GM23248 (cell line): Measurements from ENCODE around the gene LRRC75A. TPM values are rescaled to one million over a fixed set of nuclear protein-coding genes. Genes with fewer than 3 reads are reported as not detected.
"Not testable (repeated sequence)": the region's sequence is repeated elsewhere in the genome, so short reads cannot be mapped to it uniquely, and the experiment has no call there.

Experiments used
- DNase-seq: peaks from one replicate; pipeline ENCODE4 v3.0.0-alpha.2; 2015
- H2AFZ ChIP-seq: fragments of 200-600 bp; sonication (generic); 2 replicates; pipeline ENCODE4 v1.6.1; 2016; ENCODE audit warnings: antibody characterized with exemption
- H3F3A ChIP-seq: fragments of 200-600 bp; sonication (generic); 2 replicates; pipeline ENCODE4 v1.6.1; 2016; ENCODE audit warnings: mild to moderate bottlenecking, antibody characterized with exemption, mixed run types; ENCODE audit not compliant: insufficient read depth
- H3K27ac ChIP-seq: fragments of 200-600 bp; sonication (generic); 2 replicates; pipeline ENCODE4 v1.5.1; 2016; ENCODE audit warnings: mild to moderate bottlenecking
- H3K27me3 ChIP-seq: fragments of 200-600 bp; sonication (generic); replicated peaks from 2 replicates; pipeline ENCODE4 v1.6.1; 2016; ENCODE audit warnings: mild to moderate bottlenecking; ENCODE audit not compliant: insufficient read depth
- H3K36me3 ChIP-seq: fragments of 200-600 bp; sonication (generic); 2 replicates; pipeline ENCODE4 v1.6.1; 2016; ENCODE audit warnings: low read depth, mild to moderate bottlenecking
- H3K4me1 ChIP-seq: fragments of 200-600 bp; sonication (generic); 2 replicates; pipeline ENCODE4 v1.6.1; 2016; ENCODE audit warnings: mild to moderate bottlenecking; ENCODE audit not compliant: insufficient read depth
- H3K4me2 ChIP-seq: fragments of 200-600 bp; sonication (generic); one replicate; pipeline ENCODE4 v1.6.1; 2016; ENCODE audit warnings: mild to moderate bottlenecking; ENCODE audit not compliant: unreplicated experiment
- H3K4me3 ChIP-seq: fragments of 200-600 bp; sonication (generic); 2 replicates; pipeline ENCODE4 v1.5.1; 2016; ENCODE audit warnings: mild to moderate bottlenecking
- H3K79me2 ChIP-seq: fragments of 200-600 bp; sonication (generic); 2 replicates; pipeline ENCODE4 v1.6.1; 2016; ENCODE audit warnings: mild to moderate bottlenecking; ENCODE audit not compliant: insufficient read depth
- H3K9ac ChIP-seq: fragments of 200-600 bp; sonication (generic); 2 replicates; pipeline ENCODE4 v1.6.1; 2016; ENCODE audit warnings: mild to moderate bottlenecking
- H3K9me2 ChIP-seq: fragments of 200-600 bp; sonication (generic); 2 replicates; pipeline ENCODE4 v1.6.1; 2016; ENCODE audit warnings: mixed run types, mild to moderate bottlenecking, moderate library complexity; ENCODE audit not compliant: insufficient read depth
- H3K9me3 ChIP-seq: fragments of 200-600 bp; sonication (generic); one replicate; pipeline ENCODE4 v1.6.1; 2017; ENCODE audit warnings: low read depth
- H4K20me1 ChIP-seq: fragments of 200-600 bp; sonication (generic); 2 replicates; pipeline ENCODE4 v1.6.0; 2016; ENCODE audit not compliant: insufficient read depth
- EZH2 ChIP-seq: fragments of 200-600 bp; sonication (generic); IDR thresholded peaks from 2 replicates; pipeline ENCODE4 v1.6.1; 2018; ENCODE audit warnings: antibody characterized with exemption, mild to moderate bottlenecking; ENCODE audit not compliant: insufficient read depth, poor library complexity, severe bottlenecking
- EZH2phosphoT487 ChIP-seq: fragments of 200-600 bp; sonication (generic); IDR thresholded peaks from 2 replicates; pipeline ENCODE4 v1.6.1; 2018; ENCODE audit warnings: antibody characterized with exemption, moderate library complexity, mild to moderate bottlenecking, low read depth; ENCODE audit not compliant: insufficient read depth
- WGBS, 2 experiments: methylation state at CpG; one replicate each; pipeline ENCODE4 v1.1.6; 2015 to 2017; ENCODE audit warnings: low lambda C conversion rate in 2 of 2, low coverage in 1 of 2; ENCODE audit errors: missing lambda C conversion rate in 2 of 2; 5-methylcytosine and 5-hydroxymethylcytosine counted together
- in situ Hi-C: fragments of 300-500 bp; cut with MboI; formaldehyde crosslinking; loops from 2 replicates; pipeline ENCODE4 v1.15.0; 2020
- polyA plus RNA-seq: library from polyadenylated mRNA; unstranded; fragments of >200 nt; fragmentation: Nextera tagmentation; extraction: Ambion mirVana; gene quantifications from 2 replicates; pipeline ENCODE4 v1.2.1, GENCODE V29; 2016
- total RNA-seq: library from RNA; depleted of rRNA; stranded (reverse); fragments of >200 nt; shearing (Covaris generic); gene quantifications from 2 replicates; pipeline ENCODE4 v1.2.3, GENCODE V29; 2014

The LRRC75A gene
- total and polyA plus RNA-seq, 2 experiments from 2014 or later, result 0.22 to 0.54 TPM

DNA sequence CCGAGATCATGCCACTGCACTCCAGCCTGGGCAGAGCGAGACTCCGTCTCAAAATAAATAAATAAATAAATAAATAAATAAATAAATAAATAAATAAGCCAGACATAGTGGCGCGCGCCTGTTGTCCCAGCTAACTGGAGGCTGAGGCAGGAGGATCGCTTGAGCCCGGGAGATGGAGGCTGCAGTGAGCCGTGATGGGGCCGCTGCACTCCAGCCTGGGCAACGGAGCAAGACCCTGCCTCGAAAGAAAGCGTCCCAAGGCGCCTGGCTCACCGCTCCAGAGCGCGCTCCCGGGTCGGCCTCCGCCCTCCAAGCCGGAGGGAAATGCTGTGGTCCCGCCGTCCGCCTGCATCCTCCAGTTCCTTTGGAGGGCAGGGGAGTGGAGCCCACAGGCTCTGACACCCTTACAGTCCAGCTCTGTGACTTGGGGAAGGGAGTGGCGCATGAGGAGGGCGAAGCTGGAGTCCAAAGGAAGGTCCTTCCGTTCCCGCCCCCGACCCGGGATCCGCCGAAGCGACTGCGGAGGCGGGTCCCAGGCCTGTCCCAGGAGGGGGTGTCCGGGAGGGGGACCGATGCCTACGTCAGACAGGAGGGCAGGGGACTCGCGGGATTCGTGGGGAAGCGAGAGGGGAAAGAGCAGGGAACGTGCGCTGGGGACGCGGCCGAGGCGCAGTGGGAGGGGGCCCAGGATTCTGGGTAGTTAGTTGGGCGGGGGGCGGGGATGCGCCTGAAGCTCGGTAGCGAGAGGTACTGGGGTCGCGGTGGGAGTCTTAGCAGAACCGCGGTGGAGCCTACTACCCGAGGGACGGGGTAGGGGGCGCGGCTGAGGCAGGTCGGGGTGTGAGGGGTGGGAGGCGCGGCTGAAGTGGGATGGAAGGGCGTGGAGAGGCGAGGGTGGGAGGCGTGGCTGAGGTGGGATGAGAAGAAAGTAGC is 85.0 kb downstream of the LRRC75A start:
- in situ Hi-C loops, result no loop called here
- no peaks in the 10 kb centered on the region for H3F3A ChIP-seq
- TF ChIP-seq EZH2 (no peak), EZH2phosphoT487 (no peak)
- no peaks in the 10 kb centered on the region for H3K9me2 ChIP-seq
- peak overlapping the region; percentile 63 for H3K9ac ChIP-seq
- no peaks in the 10 kb centered on the region for H3K79me2 ChIP-seq
- H3K9me3 ChIP-seq, result no peaks in the 10 kb centered on the region
- peak overlapping the region; percentile 78 for H3K4me3 ChIP-seq
- no peaks in the 10 kb centered on the region for H3K36me3 ChIP-seq
- 4 to 6% methylated on average over 38 to 67 of the region's 67 CpGs for WGBS, 2 experiments
- H3K27ac ChIP-seq, result no peak overlapping the region
- H4K20me1 ChIP-seq, result no peaks in the 10 kb centered on the region
- no peaks in the 10 kb centered on the region for H3K4me1 ChIP-seq
- peak overlapping the region; percentile 86 for H3K4me2 ChIP-seq
- DNase-seq, result peak; percentile 49
- peak overlapping the region; percentile 98 for H2AFZ ChIP-seq
- H3K27me3 ChIP-seq, result no peaks in the 10 kb centered on the region

DNA sequence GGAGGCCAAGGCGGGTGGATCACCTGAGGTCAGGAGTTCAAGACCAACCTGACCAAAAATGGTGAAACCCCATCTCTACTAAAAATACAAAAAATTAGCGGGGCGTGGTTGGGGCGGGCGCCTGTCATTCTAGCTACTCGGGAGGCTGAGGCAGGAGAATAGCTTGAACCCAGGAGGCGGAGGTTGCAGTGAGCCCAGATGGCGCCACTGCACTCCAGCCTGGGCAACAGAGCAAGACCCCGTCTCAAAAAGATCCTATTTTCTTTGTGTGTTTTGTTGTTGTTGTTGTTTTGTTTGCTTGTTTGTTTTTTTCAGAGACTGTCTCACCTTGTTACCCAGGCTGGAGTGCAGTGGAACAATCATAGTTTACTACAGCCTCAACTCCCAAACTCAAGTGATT is 88.1 kb downstream of the LRRC75A start:
- H3K4me1 ChIP-seq, H3K36me3 ChIP-seq, H3K4me2 ChIP-seq, H3K27ac ChIP-seq, H3K4me3 ChIP-seq, H3K9me2 ChIP-seq, DNase-seq, H3K79me2 ChIP-seq, H3F3A ChIP-seq, H2AFZ ChIP-seq, H3K9ac ChIP-seq, H3K27me3 ChIP-seq, in situ Hi-C loops, H3K9me3 ChIP-seq, H4K20me1 ChIP-seq: not testable (repeated sequence)
- WGBS, 2 experiments, result 81 to 85% methylated on average over 9 of the region's 9 CpGs

DNA sequence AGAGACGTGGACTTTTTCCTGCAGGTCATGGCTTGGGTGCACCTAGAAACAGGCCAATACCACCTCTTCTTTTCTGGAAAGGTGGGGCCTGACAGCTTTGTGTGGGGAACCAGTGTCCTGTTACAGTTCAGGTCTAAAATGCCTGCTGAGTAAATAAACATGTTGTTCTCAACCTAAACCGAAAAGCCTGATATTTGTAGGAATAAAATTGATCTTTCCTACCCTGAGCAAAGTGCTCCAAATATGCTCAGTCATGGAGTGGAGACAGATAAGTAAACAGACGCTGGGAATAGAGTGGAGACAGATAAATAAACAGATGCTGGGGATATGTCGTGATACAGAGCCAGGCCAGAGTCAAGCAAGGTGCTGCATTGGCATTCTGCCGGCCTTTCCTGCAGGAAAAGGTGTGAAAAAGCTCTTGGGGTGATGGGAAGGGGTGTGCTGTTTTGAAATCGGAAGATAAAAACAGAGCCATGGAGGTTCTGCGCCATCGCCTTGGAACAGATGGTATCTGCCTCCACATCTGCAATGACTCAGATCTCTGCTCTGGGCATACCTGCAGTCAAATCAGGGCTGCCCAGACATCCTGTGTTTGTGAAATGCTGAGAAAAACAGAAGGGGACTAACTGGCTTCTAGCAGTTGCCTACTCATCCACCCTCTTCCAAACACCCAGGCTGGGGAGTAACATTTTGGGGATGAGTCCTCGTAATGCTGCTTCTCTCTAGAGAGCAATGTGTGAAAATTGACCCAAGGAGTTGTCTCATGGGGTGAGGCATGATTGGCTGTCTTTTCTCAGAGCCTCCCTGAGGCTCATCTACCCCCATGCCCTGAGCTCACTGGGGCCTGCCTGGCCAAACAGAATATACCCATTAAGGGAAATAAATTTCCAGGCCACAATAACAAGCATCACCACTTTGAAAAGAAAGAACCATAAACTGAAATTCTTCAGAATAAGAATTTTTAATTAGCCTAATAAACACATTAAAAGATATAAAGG is 93.4 kb downstream of the LRRC75A start:
- 53% methylated on average over 9 of the region's 9 CpGs for WGBS, 2 experiments
- Histone ChIP-seq H4K20me1 (no peaks in the 10 kb centered on the region), H2AFZ (no peak overlapping the region), H3F3A (no peaks in the 10 kb centered on the region), H3K36me3 (no peaks in the 10 kb centered on the region), H3K4me1 (0 out of 2 replicates have a peak, but pooled peaks cover 5% of the 10 kb centered on the region), H3K9me3 (no peaks in the 10 kb centered on the region), H3K79me2 (no peaks in the 10 kb centered on the region), H3K4me2 (no peak overlapping the region), H3K27ac (no peak overlapping the region), H3K4me3 (no peak overlapping the region), H3K9me2 (no peaks in the 10 kb centered on the region), H3K27me3 (no peaks in the 10 kb centered on the region), H3K9ac (no peak overlapping the region)
- TF ChIP-seq EZH2phosphoT487 (no peak), EZH2 (no peak)
- in situ Hi-C loops, result no loop called here
- no peak for DNase-seq

- H3K36me3 ChIP-seq, H4K20me1 ChIP-seq, H3K4me1 ChIP-seq, H3K9ac ChIP-seq, H3K4me3 ChIP-seq, H3K27me3 ChIP-seq, H3K9me2 ChIP-seq, H3F3A ChIP-seq, H3K79me2 ChIP-seq, H2AFZ ChIP-seq, H3K4me2 ChIP-seq, H3K9me3 ChIP-seq, H3K27ac ChIP-seq, in situ Hi-C loops, DNase-seq: not testable (repeated sequence)
- 68 to 92% methylated on average over 2 of the region's 2 CpGs for WGBS, 2 experiments
These were observed 95.3 kb downstream of the LRRC75A start for GRCh38 chr17:16396693-16397092.

DNA sequence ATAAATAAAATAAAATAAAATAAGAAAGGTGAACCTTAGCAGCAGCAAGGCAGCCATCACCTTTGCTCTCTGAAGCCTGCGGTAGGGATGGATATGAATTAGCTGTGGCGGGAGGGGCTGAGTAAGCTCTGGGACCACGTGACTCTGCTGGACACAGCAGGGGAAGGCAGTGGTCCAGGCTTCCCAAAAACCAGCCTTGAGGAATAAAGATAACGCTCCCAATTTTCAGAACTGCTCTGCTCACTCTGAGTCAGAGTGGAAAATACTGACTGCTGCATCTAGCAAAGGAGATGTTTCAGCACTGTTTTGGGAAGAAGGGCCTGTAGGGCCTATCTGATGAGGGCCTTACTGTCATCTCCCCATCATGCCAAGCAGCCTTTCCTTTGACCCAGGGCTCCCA is 96.1 kb downstream of the LRRC75A start:
- H3K4me2 ChIP-seq, H3K9ac ChIP-seq, H3K36me3 ChIP-seq, DNase-seq, H3K4me3 ChIP-seq, H3K9me3 ChIP-seq, H3K79me2 ChIP-seq, H3F3A ChIP-seq, H4K20me1 ChIP-seq, H3K27me3 ChIP-seq, H2AFZ ChIP-seq, H3K4me1 ChIP-seq, H3K27ac ChIP-seq, H3K9me2 ChIP-seq, in situ Hi-C loops: not testable (repeated sequence)
- WGBS, 2 experiments, result 13 to 16% methylated on average over 4 of the region's 4 CpGs

GRCh38 chr17:16392491-16392890 is 99.5 kb downstream of the LRRC75A start:
- H3K4me3 ChIP-seq, H3K9me3 ChIP-seq, DNase-seq, H4K20me1 ChIP-seq, H2AFZ ChIP-seq, H3K79me2 ChIP-seq, H3K9me2 ChIP-seq, in situ Hi-C loops, H3K36me3 ChIP-seq, H3K4me1 ChIP-seq, H3F3A ChIP-seq, H3K27ac ChIP-seq, H3K4me2 ChIP-seq, H3K27me3 ChIP-seq, H3K9ac ChIP-seq: not testable (repeated sequence)
- WGBS, 2 experiments, result 90 to 92% methylated on average over 11 of the region's 11 CpGs
